ENCODE data around the gene IRF2BP2. TPM values are rescaled to one million over a fixed set of nuclear protein-coding genes. Genes with fewer than 3 reads are reported as not detected.

The IRF2BP2 gene
- total RNA-seq, 2 donors from 2014 or later: 74.5 to 76.3 TPM

DNA sequence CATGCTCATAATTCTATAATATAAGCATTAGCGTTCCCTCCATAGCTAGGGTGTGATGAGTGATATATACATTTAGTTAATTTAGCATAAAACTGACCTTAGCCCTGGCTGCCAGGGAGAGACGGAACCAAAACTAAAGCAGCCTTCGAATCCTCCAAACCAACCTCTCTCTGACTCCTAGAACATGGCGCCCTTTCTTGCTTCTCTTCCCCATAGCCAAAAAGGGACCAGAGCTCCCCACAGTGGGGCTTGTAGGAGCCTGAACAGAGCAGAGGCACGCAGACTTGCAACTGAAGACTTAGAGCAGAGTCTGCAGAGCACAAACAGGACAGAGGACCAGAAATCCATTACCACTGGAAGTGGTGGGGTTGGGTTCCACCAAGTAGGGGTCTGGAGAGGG is 17.7 kb downstream of the IRF2BP2 start:
- no peaks in the 10 kb centered on the region for H3K36me3 ChIP-seq
- no peaks in the 10 kb centered on the region for H3K9me3 ChIP-seq
- no peak overlapping the region for H3K27ac ChIP-seq
- TF ChIP-seq, protein P1, sequence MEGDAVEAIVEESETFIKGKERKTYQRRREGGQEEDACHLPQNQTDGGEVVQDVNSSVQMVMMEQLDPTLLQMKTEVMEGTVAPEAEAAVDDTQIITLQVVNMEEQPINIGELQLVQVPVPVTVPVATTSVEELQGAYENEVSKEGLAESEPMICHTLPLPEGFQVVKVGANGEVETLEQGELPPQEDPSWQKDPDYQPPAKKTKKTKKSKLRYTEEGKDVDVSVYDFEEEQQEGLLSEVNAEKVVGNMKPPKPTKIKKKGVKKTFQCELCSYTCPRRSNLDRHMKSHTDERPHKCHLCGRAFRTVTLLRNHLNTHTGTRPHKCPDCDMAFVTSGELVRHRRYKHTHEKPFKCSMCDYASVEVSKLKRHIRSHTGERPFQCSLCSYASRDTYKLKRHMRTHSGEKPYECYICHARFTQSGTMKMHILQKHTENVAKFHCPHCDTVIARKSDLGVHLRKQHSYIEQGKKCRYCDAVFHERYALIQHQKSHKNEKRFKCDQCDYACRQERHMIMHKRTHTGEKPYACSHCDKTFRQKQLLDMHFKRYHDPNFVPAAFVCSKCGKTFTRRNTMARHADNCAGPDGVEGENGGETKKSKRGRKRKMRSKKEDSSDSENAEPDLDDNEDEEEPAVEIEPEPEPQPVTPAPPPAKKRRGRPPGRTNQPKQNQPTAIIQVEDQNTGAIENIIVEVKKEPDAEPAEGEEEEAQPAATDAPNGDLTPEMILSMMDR (IDR thresholded peaks at IDR 0.05): no peak
- no peak overlapping the region for H3K4me3 ChIP-seq
- H3K27me3 ChIP-seq: no peaks in the 10 kb centered on the region
- DNase-seq (ENCODE audit: low spot score): no peak
- peaks cover 0 to 14% of the 10 kb centered on the region in 2 donors for H3K4me1 ChIP-seq

DNA sequence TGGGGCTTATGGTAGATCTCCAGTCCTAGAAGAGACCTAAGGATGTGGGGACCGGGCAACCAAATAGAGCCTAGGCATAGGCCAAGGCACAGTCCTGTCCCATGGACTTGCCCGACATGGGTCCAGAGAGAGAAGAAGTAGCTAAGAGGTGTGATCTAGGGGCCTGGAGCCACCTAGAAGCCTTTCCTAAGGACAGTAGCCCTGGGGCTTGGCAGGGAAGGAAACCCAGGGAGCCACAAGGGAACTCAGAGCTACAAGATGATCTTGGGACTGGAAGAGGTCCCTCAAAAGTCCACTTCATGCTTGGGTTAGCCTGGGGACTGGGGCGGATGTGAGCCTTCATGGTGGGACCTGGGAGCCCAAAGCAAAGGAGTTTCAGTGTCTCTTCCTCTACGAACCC is 18.8 kb downstream of the IRF2BP2 start:
- Histone ChIP-seq H3K4me1 (peaks cover 0 to 18% of the 10 kb centered on the region in 2 donors), H3K27ac (no peak overlapping the region), H3K36me3 (no peaks in the 10 kb centered on the region), H3K4me3 (no peak overlapping the region), H3K9me3 (no peaks in the 10 kb centered on the region), H3K27me3 (no peaks in the 10 kb centered on the region)
- no peak for DNase-seq (ENCODE audit: low spot score)
- TF ChIP-seq, protein P1 (IDR thresholded peaks at IDR 0.05): no peak

DNA sequence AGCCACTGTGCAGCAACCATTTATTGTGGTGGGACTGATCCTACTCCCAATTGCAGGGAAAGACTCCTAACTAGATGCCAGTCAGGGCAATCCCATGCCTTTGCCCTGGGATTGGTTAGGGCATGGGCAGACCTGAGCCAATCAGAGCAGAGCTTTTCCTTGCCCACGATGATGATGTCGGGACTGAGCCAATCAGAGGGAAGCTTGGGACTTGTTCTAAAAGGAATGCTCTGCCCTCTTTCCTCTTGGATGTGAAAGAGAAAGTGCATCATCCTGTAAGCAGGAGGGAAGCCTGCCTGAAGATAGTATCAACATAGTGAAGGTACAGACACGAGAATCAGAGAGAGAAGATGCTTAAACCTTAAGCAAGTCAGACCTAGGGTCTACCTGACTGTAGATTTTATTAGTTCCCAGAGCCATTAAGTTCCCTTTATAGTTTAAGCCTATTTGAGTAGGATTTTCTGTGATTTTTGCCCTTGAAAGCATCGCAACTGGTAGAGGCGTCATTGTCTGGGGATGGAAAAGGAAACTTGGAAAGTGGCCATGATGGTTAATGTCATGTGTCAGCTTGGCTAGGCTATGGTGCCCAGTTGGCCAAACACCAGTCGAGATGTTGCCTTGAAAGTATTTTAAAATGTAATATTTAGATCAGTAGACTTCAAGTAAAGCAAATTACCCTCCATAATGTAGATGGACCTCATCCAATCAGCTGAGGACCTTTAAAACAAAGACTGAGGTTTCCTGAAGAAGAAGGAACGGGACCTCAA is 19.9 kb downstream of the IRF2BP2 start:
- no peaks in the 10 kb centered on the region for H3K36me3 ChIP-seq
- TF ChIP-seq, protein P1 (IDR thresholded peaks at IDR 0.05): no peak
- H3K9me3 ChIP-seq: no peaks in the 10 kb centered on the region
- H3K4me1 ChIP-seq: peaks cover 0 to 29% of the 10 kb centered on the region in 2 donors
- no peaks in the 10 kb centered on the region for H3K27me3 ChIP-seq
- no peak for DNase-seq (ENCODE audit: low spot score)
- H3K27ac ChIP-seq: peak overlapping the region; percentile 65 to 80
- no peak overlapping the region for H3K4me3 ChIP-seq

DNA sequence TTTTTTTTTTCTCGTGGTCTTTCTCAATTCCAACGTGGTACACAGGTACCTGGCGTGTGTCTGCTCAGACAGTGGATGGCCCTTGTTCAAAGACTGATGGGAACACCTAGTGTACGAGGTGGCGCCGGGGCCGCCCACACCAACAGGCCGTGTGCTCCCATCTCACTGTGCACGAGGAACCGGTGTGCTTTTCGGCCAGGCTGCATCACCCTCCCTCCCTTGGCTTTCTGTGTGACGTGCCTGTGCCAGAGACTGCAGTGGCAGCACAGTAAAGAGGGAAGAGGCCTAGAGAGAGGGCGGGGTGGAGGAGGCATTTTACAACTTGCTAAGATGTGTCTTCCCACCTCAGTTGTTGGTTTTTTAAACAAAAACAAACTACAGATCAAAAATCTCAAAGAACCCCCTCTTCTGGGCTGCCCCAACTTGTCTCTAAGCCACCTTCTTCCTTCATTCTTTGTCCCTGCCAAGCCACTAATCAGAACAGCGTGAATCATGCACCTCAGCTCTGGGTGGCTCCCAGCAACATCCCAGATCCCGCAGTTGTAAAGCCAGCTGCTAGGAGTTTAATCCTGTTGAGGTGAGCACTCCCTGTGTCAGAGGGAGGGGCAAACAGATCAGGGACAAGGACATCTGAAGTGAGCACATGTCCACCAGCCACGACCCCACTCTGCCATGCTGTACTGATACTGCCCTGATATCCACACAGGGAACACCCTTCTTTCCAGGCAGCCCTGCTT is 20.7 kb downstream of the IRF2BP2 start:
- H3K4me3 ChIP-seq: no peak overlapping the region
- no peaks in the 10 kb centered on the region for H3K9me3 ChIP-seq
- TF ChIP-seq, protein P1 (IDR thresholded peaks at IDR 0.05): no peak
- H3K27ac ChIP-seq: peak overlapping the region; percentile 65 to 80
- no peaks in the 10 kb centered on the region for H3K36me3 ChIP-seq
- peaks cover 0 to 37% of the 10 kb centered on the region in 2 donors for H3K4me1 ChIP-seq
- DNase-seq (ENCODE audit: low spot score): peak; percentile 34
- no peaks in the 10 kb centered on the region for H3K27me3 ChIP-seq

DNA sequence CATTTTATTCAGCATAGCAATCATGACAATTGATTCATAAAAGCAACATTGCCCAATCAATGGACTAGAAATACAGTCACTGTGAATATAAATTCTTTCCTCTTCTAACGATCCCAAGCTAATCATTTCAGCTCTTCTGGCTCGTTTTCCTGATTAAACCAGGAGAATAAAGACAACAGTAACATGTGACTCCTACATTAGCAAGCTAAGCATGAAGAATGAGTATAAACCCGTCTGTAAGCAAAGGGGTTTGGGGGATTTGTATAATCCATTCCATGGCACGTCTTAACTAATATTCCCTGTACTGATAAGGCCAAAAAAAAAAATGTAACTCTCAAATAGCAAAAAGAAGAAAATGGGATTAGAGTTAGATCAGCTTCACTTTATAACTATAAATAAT is 21.6 kb downstream of the IRF2BP2 start:
- no peak for DNase-seq (ENCODE audit: low spot score)
- Histone ChIP-seq H3K27me3 (no peaks in the 10 kb centered on the region), H3K27ac (no peak overlapping the region), H3K4me3 (no peak overlapping the region), H3K4me1 (peaks cover 0 to 46% of the 10 kb centered on the region in 2 donors), H3K9me3 (no peaks in the 10 kb centered on the region), H3K36me3 (no peaks in the 10 kb centered on the region)
- TF ChIP-seq, protein P1 (IDR thresholded peaks at IDR 0.05): no peak
